HL-60 (cell line): ENCODE measurements around the gene SLC35F3.

Experiments used
- DNase-seq, 2 experiments: peaks; one replicate each; pipeline ENCODE4 v3.0.0-alpha.2; 2010 to 2020; ENCODE audit warnings: low read depth in 1 of 2, low spot score in 1 of 2
- H3K27ac ChIP-seq: fragments of 250-450 bp; sonication (Bioruptor Pico); replicated peaks from 2 replicates; pipeline ENCODE4 v1.5.1; 2020; ENCODE audit warnings: mild to moderate bottlenecking, moderate library complexity
- H3K27me3 ChIP-seq: fragments of 250-450 bp; sonication (Bioruptor Pico); 2 replicates; pipeline ENCODE4 v1.5.1; 2021; ENCODE audit warnings: mild to moderate bottlenecking, moderate library complexity; ENCODE audit not compliant: insufficient read depth, poor library complexity, severe bottlenecking
- H3K4me3 ChIP-seq: replicated peaks from 2 replicates; pipeline ENCODE4 v1.5.1; 2011; ENCODE audit warnings: mild to moderate bottlenecking, control low read depth, low read length; ENCODE audit not compliant: insufficient read depth
- CTCF ChIP-seq: IDR thresholded peaks from one replicate; pipeline ENCODE4 v1.5.1; 2011; ENCODE audit warnings: low read length, control low read depth, inconsistent platforms; ENCODE audit not compliant: insufficient read depth
- GABPA ChIP-seq: IDR thresholded peaks from 2 replicates; pipeline ENCODE4 v1.6.1; 2012; ENCODE audit warnings: low read depth
- POLR2AphosphoS5 ChIP-seq: IDR thresholded peaks from 2 replicates; pipeline ENCODE4 v1.6.1; 2012; ENCODE audit warnings: low read depth
- REST ChIP-seq: IDR thresholded peaks from 2 replicates; pipeline ENCODE4 v1.6.1; 2012; ENCODE audit warnings: low read depth; ENCODE audit not compliant: insufficient replicate concordance
- SPI1 ChIP-seq: IDR thresholded peaks from 2 replicates; pipeline ENCODE4 v1.6.1; 2012; ENCODE audit warnings: low read depth, mild to moderate bottlenecking, borderline replicate concordance

SLC35F3 gene

GRCh38 chr1:234302354-234302962 lies 398.0 kb downstream of the SLC35F3 start:
- DNase-seq = peak in 1 of 2 experiments; percentile 79
- no peak overlapping the region for H3K4me3 ChIP-seq
- TF ChIP-seq SPI1 (peak; percentile 96), GABPA (no peak), POLR2AphosphoS5 (peak; percentile 48; the same call in 1 of the 2 replicates), REST (no peak), CTCF (no peak)
- H3K27ac ChIP-seq = no peak overlapping the region
- no peaks in the 10 kb centered on the region for H3K27me3 ChIP-seq

GRCh38 chr1:234303231-234303630 lies 398.8 kb downstream of the SLC35F3 start:
- no peak overlapping the region for H3K4me3 ChIP-seq
- H3K27me3 ChIP-seq = no peaks in the 10 kb centered on the region
- no peak overlapping the region for H3K27ac ChIP-seq
- DNase-seq = no peak
- TF ChIP-seq GABPA = no peak
- TF ChIP-seq CTCF = no peak
- TF ChIP-seq POLR2AphosphoS5 = no peak
- no peak for TF ChIP-seq SPI1
- TF ChIP-seq REST = no peak

- Histone ChIP-seq H3K27me3 (no peaks in the 10 kb centered on the region), H3K27ac (no peak overlapping the region), H3K4me3 (no peak overlapping the region)
- no peak for TF ChIP-seq CTCF
- DNase-seq = peak in 1 of 2 experiments; percentile 42
These were observed 403.2 kb downstream of the SLC35F3 start for GRCh38 chr1:234307726-234308125.

GRCh38 chr1:234309243-234309597 lies 404.7 kb downstream of the SLC35F3 start:
- no peak for DNase-seq
- TF ChIP-seq CTCF (no peak), GABPA (no peak), POLR2AphosphoS5 (no peak)
- no peak overlapping the region for H3K4me3 ChIP-seq
- H3K27me3 ChIP-seq = no peaks in the 10 kb centered on the region
- no peak overlapping the region for H3K27ac ChIP-seq
